CD4-positive, alpha-beta T cell treated with Interleukin-15 for 4 hours (primary cell): ENCODE measurements around the gene SHC4.
"Not testable (repeated sequence)": the region's sequence is repeated elsewhere in the genome, so short reads cannot be mapped to it uniquely, and the experiment has no call there.

Experiments
- DNase-seq: peaks from one replicate; pipeline ENCODE4 v3.0.0-alpha.2; 2020; ENCODE audit warnings: low spot score

The SHC4 gene

DNA sequence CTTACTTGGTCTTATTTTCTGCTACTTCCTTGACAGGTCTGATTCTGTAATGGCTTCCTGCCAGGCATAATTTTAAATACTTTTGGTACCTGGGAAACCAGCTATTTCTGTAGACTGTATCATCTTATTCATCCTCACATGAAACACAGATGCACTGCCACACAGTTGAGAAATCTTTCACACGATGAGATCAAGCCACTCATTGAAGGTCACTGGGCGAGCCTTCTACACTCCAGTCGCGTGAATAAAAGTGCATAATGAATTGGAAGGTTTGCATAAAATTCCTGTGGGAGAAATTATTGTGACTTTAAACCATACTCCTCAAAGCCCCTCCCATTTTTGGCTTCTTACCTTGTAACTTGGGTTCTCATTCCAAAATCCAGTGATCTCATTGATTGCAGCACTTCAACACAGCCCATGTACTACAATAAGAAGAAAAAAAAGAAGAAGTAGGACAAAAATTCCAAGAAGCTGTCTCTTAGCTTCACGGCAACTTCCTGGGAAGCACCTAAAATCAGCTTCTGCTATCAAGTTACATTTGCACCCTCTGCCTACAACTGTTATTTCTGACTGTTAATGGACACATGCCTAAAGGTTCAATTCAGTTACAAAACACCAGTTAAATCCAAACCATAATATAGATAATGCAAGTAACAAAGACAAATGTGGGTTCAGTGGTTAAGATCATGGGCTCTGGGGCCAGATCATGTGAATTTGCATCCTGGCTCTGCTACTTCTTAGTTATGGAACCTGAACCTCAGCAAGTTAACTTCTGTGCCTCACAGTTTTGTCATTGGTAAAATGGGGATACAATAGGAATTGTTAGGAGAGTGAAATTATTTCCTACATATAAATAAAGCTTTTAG lies 39.0 kb downstream of the SHC4 start:
- DNase-seq = no peak

DNA sequence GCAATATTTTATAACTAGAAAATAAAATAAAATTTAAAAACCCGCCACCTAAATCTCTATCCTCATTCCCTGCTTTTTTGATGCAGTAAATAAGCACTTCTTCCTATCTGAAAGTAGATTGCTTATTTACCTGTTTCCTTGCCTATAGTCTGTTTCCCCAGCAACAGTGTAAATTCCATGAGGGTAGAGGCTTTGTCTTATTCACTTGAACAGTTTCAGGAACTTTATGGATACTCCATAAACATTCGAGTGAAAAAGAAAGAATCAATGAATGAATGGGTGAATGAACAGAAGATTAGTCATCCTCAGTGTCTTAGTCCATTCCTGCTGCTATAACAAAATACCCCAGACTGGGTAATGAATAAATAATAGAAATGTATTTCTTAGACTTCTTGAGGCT lies 41.7 kb downstream of the SHC4 start:
- no peak for DNase-seq

DNA sequence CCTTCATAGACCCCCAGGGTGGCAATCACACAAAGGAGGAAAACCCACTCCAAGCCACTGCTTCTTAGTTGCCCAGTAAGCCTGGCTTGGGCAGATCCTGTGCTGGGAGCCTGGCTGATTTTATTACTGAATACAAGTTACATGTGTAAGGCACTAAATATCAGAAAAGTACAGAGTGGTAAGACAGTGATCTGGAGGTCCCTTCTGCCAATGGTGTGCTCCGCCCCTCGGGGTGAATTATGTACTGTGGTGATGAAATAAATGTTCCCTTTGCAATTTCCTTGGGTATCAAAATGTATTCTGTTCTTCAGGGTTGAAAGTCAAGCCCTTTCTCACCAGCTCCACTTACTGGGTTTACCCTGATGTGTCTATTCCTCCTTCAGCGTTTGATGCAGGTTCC lies 47.0 kb downstream of the SHC4 start:
- no peak for DNase-seq

DNA sequence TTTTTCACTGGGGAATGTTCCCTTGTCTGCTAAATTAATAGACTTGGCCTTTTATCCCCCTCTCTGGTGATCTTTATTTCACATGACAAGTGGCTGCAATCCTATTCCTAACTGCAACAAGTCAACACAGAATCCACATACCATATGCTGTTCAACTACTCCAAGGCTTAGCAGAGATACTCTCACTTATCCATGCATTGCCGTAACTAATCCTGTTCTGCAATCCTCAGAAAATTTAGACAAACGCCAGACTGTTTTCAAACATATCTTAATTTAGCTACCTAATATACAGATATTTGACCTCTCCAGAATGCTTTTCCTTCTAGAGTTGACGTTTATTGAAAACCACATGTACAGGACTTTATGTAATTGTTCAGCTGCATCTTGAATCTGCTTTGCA lies 47.9 kb downstream of the SHC4 start:
- no peak for DNase-seq

DNA sequence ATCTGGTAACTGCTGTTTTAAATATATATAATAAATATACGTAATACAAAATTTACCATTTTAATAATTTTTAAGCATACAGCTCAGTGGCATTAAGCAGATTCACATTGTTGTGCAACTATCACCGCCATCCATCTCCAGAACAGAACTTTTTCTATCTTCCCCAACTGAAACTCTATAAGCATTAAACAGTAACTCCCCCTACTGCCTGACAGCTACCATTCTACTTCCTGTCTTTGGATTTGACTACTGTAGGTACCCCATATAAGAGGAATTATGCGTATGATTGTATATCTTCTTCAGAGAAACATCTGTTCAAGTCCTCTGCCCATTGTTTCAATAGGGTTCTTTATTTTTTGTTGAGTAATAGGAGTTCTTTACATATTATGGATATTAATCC lies 49.0 kb downstream of the SHC4 start:
- no peak for DNase-seq

DNA sequence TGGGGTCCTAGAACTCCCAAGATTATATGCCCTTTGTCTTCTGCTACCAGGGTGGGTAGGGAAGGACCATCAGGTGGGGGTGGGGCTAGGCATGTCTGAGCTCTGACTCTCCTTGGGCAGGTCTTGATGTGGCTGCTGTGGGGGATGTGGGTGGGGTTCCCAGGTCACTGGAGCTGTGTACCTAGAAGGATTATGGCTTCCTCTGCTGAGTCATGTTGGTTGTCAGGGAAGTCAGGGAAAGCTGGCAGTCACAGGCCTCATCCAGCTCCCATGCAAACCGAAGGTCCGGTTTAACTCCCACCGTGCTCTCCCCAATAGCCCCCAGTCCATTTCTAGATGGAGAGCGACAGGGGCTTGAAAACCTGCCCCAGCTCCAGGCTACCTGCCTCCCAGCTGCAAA lies 50.6 kb downstream of the SHC4 start:
- DNase-seq = no peak

DNA sequence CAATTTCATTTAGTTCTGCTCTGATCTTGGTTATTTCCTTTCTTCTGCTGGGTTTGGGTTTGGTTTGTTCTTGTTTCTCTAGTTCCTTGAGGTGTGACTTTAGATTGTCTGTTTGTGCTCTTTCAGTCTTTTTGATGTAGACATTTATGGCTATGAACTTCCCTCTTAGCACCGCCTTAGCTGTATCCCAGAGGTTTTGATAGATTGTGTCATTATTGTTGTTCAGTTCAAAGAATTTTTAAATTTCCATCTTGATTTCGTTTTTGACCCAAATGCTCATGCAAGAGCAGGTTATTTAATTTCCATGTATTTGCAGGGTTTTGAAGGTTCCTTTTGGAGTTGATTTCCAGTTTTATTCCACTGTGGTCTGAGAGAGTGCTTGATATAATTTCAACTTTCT lies 53.2 kb downstream of the SHC4 start:
- DNase-seq = not testable (repeated sequence)

DNA sequence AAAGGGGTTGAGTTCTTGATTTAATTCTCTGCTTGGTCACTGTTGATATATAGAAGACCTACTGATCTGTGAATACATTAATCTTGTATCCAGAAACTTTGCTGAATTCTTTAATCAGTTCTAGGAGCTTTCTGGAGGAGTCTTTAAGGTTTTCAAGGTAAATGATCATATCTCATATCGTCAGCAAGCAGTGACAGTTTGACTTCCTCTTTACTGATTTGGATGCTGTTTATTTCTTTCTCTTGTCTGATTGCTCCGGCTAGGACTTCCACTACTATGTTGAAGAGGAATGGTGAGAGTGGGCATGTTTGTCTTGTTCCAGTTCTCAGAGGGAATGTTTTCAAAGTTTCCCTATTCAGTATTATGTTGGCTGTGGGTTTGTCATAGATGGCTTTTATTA lies 54.4 kb downstream of the SHC4 start:
- DNase-seq = not testable (repeated sequence)

DNA sequence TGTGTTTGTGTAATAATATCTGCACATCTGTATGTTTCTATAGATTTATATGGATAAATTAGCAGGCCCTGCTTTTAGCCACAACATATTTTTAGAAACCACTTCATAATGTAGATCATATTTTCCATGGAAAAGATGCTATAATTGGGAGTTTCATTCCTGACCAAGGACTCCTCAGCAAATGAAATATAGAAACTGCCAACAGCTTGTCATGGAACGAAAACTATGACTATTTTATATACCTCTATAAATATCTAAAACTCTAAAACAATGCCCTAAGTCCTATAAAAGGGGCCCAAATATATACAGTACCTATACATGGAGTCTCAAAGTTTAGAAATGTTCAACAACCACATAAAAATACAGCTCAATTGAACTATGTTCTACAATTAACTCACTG lies 57.9 kb downstream of the SHC4 start:
- no peak for DNase-seq

DNA sequence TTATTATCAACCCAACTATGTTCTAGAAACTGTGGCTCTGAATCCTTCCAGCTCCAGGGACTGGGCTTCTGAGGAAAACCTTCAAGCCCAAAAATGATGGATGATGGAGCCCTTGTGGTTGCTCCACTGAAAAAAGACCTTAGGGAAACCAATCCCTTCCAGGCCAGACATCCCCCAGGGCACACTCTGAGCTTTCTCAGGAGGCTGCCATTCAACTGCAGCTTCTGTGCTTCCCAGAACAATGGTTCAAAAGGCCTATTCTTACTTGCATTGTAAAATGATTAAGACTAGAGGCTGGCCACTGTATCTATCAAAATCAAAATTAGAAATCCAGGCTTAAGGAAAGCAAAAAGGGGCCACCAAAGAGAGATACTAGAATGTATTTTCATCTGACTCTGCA lies 58.5 kb downstream of the SHC4 start:
- DNase-seq = no peak

DNA sequence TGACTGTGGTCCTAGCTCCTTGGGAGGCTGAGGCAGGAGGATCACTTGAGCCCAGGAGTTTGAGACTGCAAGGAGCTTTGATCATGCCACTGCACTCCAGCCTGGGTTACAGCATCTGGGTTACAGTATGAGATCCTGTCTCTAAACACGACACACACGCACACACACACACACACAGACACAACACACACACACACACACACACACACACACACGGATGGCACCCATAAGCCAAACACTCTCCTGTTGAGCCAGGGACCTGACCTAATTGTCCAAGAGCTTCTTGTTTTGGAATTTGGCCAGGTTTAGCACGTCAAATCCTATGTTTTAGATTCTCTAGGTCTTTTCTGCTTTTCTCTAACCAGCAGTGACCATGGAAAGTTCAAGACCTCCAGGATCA lies 59.0 kb downstream of the SHC4 start:
- no peak for DNase-seq

DNA sequence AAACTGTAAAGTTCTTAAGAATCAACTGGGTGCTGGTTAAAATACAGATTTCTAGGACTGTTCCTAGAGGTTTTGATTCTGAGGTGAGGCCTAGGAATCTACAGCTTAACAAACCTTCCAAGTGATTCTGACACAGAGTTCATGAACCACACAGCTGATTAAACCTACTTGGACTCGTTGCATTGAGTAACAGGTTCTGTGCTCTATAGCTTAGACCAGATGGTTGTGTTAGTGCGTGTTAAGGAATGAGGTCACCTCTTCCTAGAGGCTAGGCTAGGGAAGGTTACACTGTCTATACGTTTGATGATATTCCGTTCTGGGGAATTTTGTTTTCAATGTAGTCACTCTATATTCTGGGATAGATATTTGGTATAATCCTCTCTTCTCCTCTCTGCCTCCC lies 63.9 kb downstream of the SHC4 start:
- no peak for DNase-seq

DNA sequence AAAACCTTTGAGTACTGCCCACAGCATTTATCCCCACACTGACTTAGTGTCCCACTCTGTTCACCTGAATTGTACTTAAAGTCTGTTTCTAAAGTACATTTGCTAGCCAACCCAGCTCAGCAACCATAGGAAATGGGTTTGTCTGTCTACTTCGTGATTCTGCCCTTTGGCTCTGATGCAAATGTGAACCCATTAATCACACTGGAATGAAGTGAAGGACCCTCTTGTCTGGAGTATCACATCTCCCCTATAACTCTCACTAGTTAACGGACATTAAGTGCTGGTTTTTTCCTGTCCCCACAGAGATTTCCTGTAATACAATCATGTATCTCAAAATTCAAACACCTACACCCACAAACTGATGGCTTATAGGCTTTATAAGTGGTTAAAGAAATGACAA lies 65.3 kb downstream of the SHC4 start:
- no peak for DNase-seq

DNA sequence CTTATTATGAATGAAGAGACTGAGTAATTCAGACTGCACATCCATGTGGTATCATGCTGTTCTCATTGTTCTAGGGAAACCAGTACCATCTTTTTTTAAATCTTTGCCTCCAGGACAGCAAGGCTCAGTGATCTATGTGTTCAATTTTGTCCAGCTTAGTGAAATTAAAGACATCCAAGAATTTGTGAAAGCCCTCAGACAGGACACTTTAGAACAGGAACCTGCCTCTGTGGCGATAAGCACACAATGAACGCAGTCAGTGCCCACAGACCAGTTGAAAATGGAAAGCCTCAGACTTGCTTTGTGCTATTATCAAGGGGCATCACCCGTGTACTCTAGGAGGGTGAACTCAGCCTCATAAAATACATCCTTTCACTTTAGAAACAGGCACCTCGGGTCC lies 65.7 kb downstream of the SHC4 start:
- no peak for DNase-seq

DNA sequence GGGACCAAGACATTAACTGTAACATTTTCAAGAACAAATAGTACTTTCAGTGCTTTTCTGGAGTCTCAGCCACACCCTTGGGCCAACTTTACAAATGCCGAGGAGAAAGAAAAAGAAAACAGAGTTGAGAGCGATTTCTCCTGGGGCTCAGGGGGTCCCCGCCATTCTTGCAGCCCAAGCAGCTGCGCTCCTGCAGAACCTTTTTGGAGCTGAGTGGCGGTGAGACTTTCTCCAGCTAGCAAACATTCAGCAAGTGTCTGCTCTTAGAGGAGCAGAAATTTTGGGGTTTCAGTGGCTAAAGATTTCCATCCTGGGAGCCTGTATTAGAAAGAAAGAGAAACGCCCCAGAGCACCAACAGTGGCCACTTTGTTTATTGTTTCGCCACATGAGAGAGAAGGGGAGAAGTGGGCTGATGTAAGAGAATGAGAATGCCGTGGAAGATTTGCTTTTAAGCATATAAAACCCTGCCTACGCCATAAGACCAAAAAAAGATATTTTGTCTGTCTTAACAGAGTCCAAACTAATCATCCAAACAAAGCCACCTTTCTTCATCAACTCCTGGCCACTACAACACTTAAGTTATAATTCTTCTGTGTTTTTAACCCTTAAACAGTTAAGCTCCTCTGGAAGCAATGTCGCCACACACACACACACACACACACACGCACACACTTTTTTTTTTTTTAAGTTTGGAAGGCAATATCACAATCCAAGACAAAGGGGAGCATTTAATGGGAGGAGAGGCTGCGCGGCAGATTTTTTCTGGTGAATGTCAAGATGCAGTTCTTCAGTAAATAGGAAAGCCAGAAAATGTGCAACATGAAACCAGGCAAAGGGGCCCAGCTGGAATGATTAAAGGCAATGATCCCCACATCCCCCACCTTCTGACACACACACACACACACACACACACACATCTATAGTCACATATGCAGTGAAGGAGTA lies 66.6 kb downstream of the SHC4 start:
- DNase-seq = no peak

DNA sequence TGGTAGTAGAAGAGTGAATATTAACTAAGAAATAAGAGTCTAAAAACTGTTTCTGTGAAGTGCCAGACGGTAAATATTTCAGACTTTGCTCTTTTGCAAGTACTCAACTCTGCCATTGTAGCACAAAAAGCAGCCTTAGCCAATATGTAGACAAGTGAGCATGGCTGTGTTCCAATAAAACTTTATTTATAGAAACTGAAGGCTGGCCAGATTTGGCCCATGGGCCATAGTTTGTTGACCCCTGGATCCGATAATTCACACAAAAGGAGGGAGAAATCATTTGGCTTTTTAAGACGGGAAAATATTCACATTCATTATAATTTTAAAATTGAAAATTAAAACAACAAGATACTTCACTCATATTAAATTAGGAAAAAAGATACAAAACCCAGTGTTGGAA lies 70.4 kb downstream of the SHC4 start:
- DNase-seq = no peak

DNA sequence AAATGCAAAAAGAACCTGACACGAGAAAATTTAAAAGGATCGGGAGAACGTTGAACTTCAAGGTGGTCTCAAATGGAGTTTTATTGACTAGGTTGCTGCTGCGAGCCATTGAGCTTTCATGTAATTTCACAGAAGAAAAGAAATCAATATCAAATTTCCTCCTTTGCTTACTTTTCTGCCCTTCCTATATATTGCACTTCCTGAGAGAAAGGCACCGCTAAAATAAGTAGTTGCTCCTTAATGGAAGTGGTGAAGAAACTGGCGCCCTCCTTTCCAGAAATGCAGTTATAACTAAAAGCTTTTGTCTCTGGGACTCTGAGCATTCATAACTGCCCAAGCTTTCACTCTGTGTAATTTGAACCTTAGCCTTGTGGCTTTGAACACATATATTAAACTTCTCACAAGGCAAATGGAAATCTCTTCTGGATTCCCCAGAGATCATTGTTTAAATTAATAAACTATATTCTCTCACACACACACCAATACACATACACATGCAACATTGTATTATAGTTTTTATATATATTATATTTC lies 72.4 kb downstream of the SHC4 start:
- DNase-seq = no peak

DNA sequence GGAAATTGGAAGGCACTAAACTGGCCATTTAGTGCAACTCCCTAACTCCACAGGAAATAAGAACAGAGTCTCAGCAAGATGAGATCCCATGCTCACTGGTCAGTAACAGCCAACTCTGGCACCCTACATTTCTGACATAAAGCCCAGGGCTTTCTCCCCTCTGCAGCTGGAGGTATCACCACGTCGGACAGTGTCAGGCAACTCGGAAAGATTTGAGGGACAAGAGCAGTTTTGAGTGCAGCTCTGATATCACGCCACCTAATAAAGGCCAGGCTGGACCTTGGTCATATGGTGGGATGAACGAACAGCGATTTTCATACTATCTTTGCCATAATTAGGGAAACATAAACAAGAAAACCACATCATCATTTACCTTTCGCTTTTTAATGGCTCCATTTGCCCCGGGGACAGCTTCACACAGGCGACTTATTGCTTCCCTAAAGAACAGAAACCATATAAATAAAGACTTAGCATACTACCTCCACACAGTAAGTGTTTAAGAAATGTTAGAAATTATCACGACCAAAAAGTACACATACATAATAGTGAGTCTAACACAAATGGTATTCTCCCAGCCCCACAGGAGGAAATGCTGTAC lies 73.2 kb downstream of the SHC4 start:
- no peak for DNase-seq

DNA sequence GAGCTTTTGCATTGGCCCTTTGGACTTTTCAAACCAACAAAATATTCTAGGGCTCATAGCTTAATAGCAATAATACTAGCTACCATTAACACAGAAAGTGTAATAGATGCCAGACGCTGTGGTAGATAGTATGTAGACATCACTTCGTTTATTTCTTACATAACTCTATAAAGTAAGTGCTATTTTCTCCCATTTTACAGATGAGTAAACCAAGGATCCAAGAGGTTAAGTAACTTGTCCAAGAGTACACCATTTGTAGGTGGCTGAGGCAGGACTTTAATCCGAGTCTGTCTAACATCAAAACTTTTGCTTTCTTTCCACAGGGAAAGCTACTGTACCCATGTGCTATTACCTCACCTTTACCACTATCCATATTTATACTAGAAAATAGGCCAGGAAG lies 73.8 kb downstream of the SHC4 start:
- DNase-seq = no peak

DNA sequence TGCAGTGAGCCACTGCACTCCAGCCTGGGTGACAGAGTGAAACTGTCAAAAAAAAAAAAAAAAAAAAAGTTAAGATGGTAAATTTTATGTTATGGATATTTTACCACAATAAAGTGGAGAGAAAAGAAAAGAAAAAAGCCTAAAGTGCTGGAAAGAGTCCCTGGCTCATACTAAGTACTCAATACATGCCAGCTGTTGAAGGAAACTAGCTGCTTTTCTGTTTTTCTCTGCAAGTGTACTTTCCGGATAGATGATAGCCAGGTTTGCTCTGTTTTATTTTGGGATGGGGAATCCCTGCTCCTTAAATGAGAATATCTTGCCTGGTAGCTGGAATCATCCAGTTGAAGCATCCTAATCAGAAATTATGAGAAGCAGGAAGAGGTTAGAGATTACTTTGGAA lies 74.9 kb downstream of the SHC4 start:
- DNase-seq = no peak

DNA sequence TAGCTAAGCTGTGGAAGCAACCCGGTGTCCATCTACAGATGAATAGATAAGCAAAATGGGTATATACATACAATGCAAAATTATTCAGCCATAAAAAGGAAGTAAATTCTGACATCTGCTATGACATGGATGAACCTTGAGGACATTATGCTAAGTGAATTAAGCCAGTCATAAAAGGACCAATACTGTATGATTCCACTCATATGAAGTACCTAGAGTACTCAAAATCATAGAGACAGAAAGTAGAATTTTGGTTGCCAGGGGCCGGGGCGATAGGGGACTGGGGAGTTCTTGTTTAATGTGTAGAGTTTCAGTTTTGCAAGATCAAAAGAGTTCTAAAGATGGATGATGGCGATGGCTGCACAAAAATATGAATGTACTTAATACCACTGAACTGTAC lies 75.5 kb downstream of the SHC4 start:
- no peak for DNase-seq

DNA sequence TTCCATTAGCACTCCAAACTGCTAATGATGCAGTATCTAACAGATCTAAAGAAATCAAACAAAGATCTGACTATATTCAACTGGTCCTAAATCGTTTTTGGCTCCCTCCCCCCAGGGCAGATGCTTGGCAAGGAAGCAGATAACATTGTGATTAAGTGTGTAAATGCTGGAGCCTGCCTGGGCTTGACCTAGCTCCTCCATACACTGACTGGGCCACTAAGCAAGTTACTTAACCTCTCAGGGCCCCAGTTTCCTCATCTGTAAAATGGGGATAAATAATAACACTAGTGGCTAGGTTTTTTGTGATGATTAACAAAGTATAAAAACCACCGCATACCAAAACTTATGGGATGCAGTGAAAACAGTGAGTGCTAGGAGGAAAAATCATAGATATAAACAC lies 76.6 kb downstream of the SHC4 start:
- DNase-seq = no peak

DNA sequence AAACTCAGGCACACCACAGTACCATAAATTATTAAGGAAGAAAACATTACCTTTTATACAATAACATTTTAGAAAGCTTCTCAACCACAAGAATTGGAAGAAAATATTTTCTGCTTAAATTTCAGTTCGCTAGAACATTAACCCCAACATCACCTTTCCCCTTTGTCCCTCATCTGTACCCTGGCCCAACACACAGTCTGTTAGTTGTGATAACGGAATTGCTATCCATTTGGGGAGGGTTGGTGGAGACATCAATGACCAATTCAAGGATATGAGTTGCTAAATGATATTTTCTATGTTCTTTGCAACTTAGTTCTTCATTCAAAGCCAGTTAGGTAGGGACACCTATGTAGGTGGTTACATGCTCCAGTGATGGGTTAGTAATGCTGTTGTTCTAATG lies 80.0 kb downstream of the SHC4 start:
- no peak for DNase-seq
